Muscle layer of duodenum (tissue), 2 donors: Measurements from ENCODE around the gene GRB10.

Source experiments
- H3K27ac ChIP-seq: one replicate; pipeline ENCODE4 v1.7.0; 2013; ENCODE audit warnings: mild to moderate bottlenecking, low read length
- H3K27me3 ChIP-seq: one replicate; pipeline ENCODE4 v1.7.0; 2013; ENCODE audit warnings: low read depth, mild to moderate bottlenecking, control low read depth, low read length
- H3K36me3 ChIP-seq, 2 donors: one replicate each; pipeline ENCODE4 v1.7.0; 2013; ENCODE audit warnings: low read length in 2 of 2, control low read depth in 1 of 2, mild to moderate bottlenecking in 1 of 2; ENCODE audit not compliant: insufficient read depth in 2 of 2, control insufficient read depth in 1 of 2
- H3K4me1 ChIP-seq, 2 donors: one replicate each; pipeline ENCODE4 v1.7.0; 2013; ENCODE audit warnings: low read length in 2 of 2, mild to moderate bottlenecking in 2 of 2, control low read depth in 1 of 2, moderate library complexity in 1 of 2; ENCODE audit not compliant: insufficient read depth in 2 of 2, control insufficient read depth in 1 of 2
- H3K4me3 ChIP-seq, 2 donors: one replicate each; pipeline ENCODE4 v1.7.0; 2013; ENCODE audit warnings: low read length in 2 of 2, low read depth in 1 of 2, mild to moderate bottlenecking in 1 of 2
- H3K9me3 ChIP-seq, 2 donors: one replicate each; pipeline ENCODE4 v1.7.0; 2013; ENCODE audit warnings: low read length in 2 of 2, control low read depth in 1 of 2, mild to moderate bottlenecking in 1 of 2; ENCODE audit not compliant: control insufficient read depth in 1 of 2
- donor health status: healthy.

The GRB10 gene

GRCh38 chr7:50637725-50638643 lies 144.7 kb downstream of the GRB10 start:
- H3K4me1 ChIP-seq = no peaks in the 10 kb centered on the region
- H3K36me3 ChIP-seq = peaks cover 0 to 10% of the 10 kb centered on the region in 2 donors
- no peaks in the 10 kb centered on the region for H3K9me3 ChIP-seq

GRCh38 chr7:50634378-50634777 lies 148.3 kb downstream of the GRB10 start:
- Histone ChIP-seq H3K27ac (no peak overlapping the region), H3K27me3 (no peaks in the 10 kb centered on the region), H3K36me3 (peaks cover 0 to 6% of the 10 kb centered on the region in 2 donors), H3K9me3 (no peaks in the 10 kb centered on the region), H3K4me1 (peaks cover 0 to 23% of the 10 kb centered on the region in 2 donors), H3K4me3 (no peak overlapping the region)

More at GRCh38 chr7:50637725-50638643, 144.7 kb downstream of the GRB10 start:
- no peak overlapping the region for H3K4me3 ChIP-seq
- H3K27me3 ChIP-seq = no peaks in the 10 kb centered on the region
- no peak overlapping the region for H3K27ac ChIP-seq

- Histone ChIP-seq H3K4me1 (peaks cover 0 to 23% of the 10 kb centered on the region in 2 donors), H3K9me3 (no peaks in the 10 kb centered on the region), H3K27me3 (no peaks in the 10 kb centered on the region), H3K4me3 (no peak overlapping the region), H3K27ac (no peak overlapping the region), H3K36me3 (no peaks in the 10 kb centered on the region)
These were observed 149.3 kb downstream of the GRB10 start for GRCh38 chr7:50633414-50633710.

- H3K4me1 ChIP-seq = peaks cover 0 to 23% of the 10 kb centered on the region in 2 donors
- H3K27ac ChIP-seq = no peak overlapping the region
These were observed 149.9 kb downstream of the GRB10 start for GRCh38 chr7:50632561-50633413.

GRCh38 chr7:50631639-50632038 lies 151.1 kb downstream of the GRB10 start:
- H3K9me3 ChIP-seq = no peaks in the 10 kb centered on the region
- H3K27me3 ChIP-seq = no peaks in the 10 kb centered on the region
- H3K4me1 ChIP-seq = peaks cover 0 to 23% of the 10 kb centered on the region in 2 donors
- no peak overlapping the region for H3K27ac ChIP-seq
- no peak overlapping the region for H3K4me3 ChIP-seq
- H3K36me3 ChIP-seq = peaks cover 1 to 2% of the 10 kb centered on the region in 2 donors

More at GRCh38 chr7:50632561-50633413, 149.9 kb downstream of the GRB10 start:
- H3K9me3 ChIP-seq = no peaks in the 10 kb centered on the region
- H3K27me3 ChIP-seq = no peaks in the 10 kb centered on the region
- H3K4me3 ChIP-seq = no peak overlapping the region
- no peaks in the 10 kb centered on the region for H3K36me3 ChIP-seq

- Histone ChIP-seq H3K4me3 (no peak overlapping the region), H3K27ac (no peak overlapping the region), H3K4me1 (peaks cover 0 to 23% of the 10 kb centered on the region in 2 donors)
These were observed 151.6 kb downstream of the GRB10 start for GRCh38 chr7:50631100-50631499.

GRCh38 chr7:50629238-50629901 lies 153.3 kb downstream of the GRB10 start:
- H3K9me3 ChIP-seq = no peaks in the 10 kb centered on the region
- no peak overlapping the region for H3K4me3 ChIP-seq
- H3K36me3 ChIP-seq = peaks cover 8 to 10% of the 10 kb centered on the region in 2 donors
- peaks cover 0 to 23% of the 10 kb centered on the region in 2 donors for H3K4me1 ChIP-seq
- no peaks in the 10 kb centered on the region for H3K27me3 ChIP-seq
- H3K27ac ChIP-seq = no peak overlapping the region

More at GRCh38 chr7:50631100-50631499, 151.6 kb downstream of the GRB10 start:
- Histone ChIP-seq H3K36me3 (peaks cover 4 to 7% of the 10 kb centered on the region in 2 donors), H3K27me3 (no peaks in the 10 kb centered on the region), H3K9me3 (no peaks in the 10 kb centered on the region)

GRCh38 chr7:50628434-50629084 lies 154.1 kb downstream of the GRB10 start:
- Histone ChIP-seq H3K9me3 (no peaks in the 10 kb centered on the region), H3K4me3 (no peak overlapping the region), H3K27me3 (no peaks in the 10 kb centered on the region), H3K36me3 (peaks cover 8 to 10% of the 10 kb centered on the region in 2 donors), H3K4me1 (peaks cover 0 to 23% of the 10 kb centered on the region in 2 donors), H3K27ac (no peak overlapping the region)

- peaks cover 0 to 29% of the 10 kb centered on the region in 2 donors for H3K4me1 ChIP-seq
- no peak overlapping the region for H3K4me3 ChIP-seq
- H3K27ac ChIP-seq = no peak overlapping the region
- peaks cover 8 to 10% of the 10 kb centered on the region in 2 donors for H3K36me3 ChIP-seq
- no peaks in the 10 kb centered on the region for H3K27me3 ChIP-seq
- no peaks in the 10 kb centered on the region for H3K9me3 ChIP-seq
These were observed 154.8 kb downstream of the GRB10 start for GRCh38 chr7:50627824-50628361.

GRCh38 chr7:50626286-50626685 lies 156.4 kb downstream of the GRB10 start:
- Histone ChIP-seq H3K9me3 (no peaks in the 10 kb centered on the region), H3K27ac (no peak overlapping the region), H3K4me1 (peaks cover 0 to 18% of the 10 kb centered on the region in 2 donors)

More at GRCh38 chr7:50626286-50626685, 156.4 kb downstream of the GRB10 start:
- Histone ChIP-seq H3K27me3 (no peaks in the 10 kb centered on the region), H3K36me3 (peaks cover 8 to 10% of the 10 kb centered on the region in 2 donors), H3K4me3 (no peak overlapping the region)
